CD1c-positive myeloid dendritic cell (primary cell): ENCODE data around the gene ZBTB37.
"Not testable (repeated sequence)": the region's sequence is repeated elsewhere in the genome, so short reads cannot be mapped to it uniquely, and the experiment has no call there.

Source experiments
- DNase-seq: peaks from one replicate; pipeline ENCODE4 v3.0.0-alpha.2; 2016; ENCODE audit errors: extremely low spot score

Gene ZBTB37, protein sequence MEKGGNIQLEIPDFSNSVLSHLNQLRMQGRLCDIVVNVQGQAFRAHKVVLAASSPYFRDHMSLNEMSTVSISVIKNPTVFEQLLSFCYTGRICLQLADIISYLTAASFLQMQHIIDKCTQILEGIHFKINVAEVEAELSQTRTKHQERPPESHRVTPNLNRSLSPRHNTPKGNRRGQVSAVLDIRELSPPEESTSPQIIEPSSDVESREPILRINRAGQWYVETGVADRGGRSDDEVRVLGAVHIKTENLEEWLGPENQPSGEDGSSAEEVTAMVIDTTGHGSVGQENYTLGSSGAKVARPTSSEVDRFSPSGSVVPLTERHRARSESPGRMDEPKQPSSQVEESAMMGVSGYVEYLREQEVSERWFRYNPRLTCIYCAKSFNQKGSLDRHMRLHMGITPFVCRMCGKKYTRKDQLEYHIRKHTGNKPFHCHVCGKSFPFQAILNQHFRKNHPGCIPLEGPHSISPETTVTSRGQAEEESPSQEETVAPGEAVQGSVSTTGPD

DNA sequence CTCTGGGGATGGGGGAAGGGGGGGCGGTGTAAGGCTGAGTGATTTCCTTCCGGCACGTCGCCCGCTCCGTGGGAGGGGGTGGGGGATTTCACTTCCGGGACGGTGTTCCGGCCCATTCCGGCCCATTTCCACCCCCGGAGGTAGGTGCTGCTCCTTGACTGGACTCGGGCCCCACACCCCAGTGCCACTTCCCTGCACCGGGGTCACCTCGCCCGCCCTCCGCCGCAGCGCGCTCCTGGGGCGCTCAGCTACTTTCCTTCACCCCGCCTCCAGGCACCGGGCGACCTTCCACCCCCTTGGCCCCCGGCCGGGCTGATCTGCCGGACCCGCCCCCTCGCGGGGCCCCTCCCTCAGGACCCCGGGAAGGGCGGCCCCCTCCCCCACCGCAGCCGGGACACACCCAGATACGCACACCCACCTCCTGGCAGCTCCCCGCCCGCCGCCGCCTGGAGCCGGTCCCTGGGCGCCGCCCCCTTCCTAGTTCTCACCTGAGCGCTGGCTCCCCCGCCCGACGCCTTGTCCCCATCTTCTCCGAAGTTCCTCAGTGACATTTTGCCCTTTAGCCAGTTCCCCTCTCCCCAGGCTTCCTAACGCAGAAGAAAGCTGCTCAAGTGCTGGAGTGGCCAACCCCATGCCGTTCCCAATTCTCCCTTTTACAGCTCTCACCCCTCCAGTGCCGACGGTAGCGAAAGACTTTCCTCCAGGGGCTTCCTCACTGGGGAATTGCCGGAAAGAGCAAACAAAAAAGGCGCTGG, at the start of gene ZBTB37:
Gene ZBTB37, plus strand, starts transcription at position 115 of the 755 bp plus-strand sequence. CDS start 1,846 bp downstream, outside the sequence.
- DNase-seq = peak; percentile 73

DNA sequence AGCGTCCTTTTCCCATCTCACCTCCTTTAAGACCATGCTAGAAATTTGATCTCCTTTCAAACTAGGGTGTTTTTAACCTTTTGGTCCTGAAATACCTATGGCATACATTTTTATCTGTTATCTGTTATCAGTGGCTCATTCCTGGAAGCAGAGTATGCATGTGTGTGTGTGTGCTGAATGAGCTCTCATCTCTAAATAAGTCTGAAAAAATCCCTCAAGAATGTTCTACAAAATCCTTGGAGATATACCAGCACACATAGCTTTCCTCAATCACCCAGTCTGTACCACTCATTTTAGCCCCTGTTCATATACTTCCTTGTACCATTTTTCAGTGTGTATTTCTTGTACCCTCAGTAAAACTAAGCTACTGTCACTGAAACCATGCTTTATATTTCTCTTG, 49.7 kb upstream of the ZBTB37 start:
- no peak for DNase-seq

DNA sequence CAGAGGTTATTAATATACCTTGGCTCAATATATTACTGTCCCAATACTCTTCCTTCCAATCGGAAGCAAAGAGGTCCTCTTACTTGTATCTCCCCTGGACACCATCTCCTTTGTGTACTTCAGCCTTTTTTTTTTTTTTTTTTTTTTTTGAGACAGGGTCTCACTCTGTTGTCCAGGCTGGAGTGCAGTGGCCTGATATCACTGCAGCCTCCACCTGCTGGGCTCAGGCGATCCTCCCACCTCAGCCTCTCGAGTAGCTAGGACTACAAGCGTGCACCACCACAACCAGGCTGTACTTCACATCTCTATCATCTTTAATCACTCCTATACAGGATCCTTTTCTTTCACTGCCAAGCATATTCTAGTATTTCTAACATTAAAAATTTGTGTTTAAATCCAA, 46.5 kb upstream of the ZBTB37 start:
- no peak for DNase-seq

DNA sequence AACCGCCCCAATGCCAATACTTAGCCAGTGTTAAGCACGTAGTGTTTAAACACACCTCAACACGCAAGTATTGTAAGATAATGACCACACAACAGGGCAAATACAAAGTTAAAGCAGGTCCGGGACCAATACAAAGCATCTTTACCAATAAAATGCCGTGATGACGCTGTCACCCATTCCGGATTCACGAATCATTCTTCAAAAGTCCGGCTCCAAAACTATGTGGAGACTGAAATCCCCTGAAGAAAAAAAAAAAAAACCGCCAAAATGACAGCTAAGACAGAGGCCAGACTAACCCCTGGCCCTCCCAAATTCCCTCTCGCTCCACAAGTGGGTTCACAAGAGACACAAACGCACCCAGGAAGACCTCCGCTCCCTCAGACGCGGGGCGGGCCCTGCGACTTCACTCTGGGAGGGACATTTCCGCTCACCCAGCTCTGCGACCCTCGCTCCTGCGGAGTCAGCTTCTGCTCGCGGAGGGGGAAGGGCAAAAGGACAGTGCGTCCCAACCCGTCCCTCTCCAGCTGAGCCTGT, 44.3 kb upstream of the ZBTB37 start:
- DNase-seq = no peak

DNA sequence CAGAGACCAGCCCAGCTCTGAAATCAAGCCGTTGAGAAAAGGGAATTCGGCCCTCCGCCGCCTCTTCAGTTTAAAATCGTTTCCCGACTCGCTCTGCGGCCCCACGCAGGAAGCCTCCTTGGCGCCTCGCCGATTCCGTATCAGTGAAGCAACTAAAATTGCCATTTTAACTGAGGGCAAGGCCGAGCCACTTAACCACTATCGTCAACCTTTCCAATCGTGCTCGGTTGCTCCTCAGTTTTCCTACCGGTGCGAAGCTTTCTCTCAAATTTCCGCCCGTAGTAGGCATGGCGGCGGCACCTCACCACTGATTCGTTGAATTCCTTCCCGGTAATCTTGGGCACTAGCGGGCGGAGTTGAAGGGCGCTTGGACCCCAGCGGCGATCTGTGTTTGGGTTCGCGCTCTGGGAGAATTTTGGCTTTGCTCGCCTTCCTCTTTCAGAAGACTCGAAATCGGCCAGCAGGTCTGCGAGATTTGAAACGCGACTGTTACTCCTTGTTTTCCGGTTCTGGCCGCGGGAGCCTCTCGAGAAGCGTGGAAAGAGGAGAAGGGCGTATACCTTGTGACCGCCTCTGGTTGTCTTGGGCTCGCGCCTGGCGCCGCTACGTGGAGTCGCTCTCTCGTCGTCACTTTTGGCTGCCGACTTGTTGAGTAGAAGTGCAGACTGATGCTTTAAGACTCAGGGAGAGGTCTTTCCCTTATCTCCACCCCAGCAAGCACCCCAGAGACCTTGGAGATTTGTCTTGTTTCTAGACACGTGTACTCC, 43.7 kb upstream of the ZBTB37 start, which contains the start of the genes CENPL and DARS2:
Gene CENPL, minus strand, starts transcription at position 569 of the 767 bp plus-strand sequence. CDS start 13,584 bp downstream, outside the sequence.
Gene DARS2, plus strand, starts transcription at position 359 of the 767 bp plus-strand sequence. CDS start 557 bp downstream, outside the sequence.
- peak; percentile 98 for DNase-seq

DNA sequence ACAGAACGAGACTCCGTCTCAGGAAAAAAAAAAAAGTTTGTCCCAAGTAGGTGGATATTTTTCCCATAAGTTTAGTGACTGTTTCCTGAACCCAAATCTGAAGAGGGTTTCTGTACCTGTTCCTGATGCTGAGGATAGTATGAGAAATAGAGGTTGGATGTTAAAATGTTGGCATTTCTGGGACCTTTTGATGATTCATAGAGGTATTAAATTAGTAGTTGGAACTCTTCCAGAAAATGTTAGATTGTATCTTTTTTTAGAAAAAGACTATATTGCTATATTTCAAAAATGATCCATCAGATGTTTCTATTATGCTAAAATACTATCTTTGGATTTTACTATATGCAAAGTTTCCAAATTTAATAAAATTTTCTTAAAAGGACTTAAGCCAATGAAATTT, 40.6 kb upstream of the ZBTB37 start:
- no peak for DNase-seq

DNA sequence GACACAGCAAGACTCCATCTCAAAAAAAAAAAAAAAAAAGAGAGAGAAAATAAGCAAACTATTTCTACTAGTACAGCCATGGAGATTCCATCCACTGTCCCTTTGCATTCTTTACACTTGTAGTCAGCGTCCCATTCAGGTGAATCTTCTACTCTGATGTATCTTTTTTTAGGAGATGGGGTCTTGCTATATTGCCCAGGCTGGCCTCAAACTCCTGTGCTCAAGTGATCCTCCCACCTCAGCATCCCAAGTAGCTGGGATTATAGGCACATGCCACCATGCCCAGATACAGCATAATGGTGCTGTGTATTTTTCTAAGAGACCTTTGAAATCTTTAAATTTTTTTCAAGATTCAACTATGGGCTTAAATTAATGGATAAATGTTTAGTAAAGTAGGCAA, 35.4 kb upstream of the ZBTB37 start:
- no peak for DNase-seq

DNA sequence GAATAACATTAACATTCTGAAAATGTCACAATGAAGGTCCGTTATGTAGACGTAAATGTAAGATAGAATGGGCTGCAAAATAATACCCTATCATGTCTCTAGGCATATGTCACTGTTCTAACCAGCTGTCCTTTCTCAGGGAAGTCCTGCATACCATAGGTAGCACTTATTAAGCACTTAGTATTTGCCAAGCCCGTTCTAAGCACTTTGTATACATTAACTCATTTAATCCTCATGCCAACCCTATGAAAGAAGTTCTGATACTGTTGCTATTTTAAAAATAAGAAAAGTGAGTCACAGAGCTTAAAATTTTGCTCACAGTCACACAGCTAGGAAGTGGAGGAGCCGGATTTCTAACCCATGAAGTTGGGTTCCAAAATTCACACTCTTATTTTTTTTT, 16.1 kb upstream of the ZBTB37 start:
- DNase-seq = no peak

DNA sequence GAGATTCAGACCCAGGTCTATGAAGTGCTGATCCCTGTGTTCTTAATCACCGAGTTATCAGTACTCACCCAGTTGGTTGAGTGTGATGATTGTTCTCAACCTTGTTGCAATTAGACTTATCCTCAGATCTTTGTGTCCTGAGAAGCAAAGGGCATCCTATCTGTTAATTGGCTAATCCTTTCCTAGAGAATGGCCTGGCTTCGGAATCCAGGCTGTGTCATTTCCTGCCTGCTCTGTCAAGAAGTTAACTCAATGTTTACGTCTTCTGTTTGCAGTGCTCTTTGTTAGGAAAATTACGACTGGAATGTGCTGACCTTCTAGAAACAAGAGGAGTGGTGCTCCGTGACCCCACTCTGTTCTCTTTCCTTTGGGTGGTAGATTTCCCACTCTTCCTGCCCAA, 15.1 kb upstream of the ZBTB37 start:
- no peak for DNase-seq

DNA sequence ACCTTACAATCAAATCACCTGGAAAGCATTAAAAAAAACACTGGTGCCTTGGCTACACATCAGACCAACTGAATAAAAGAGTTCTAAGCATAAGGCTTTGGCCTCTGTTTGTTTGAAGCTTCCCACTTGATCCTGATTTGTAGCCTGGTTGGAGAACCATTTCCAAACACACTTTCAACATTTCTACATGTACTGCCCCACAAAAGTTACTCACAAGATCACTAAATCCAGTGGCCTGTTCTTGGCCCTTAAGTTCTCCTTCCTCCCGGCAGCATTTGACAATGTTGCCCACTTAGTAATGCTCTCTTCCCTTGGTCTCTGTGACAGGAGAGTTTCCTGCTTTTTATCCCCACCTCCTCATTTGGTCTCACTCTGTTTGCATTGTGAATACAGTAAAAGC, 12.2 kb upstream of the ZBTB37 start:
- DNase-seq = no peak

DNA sequence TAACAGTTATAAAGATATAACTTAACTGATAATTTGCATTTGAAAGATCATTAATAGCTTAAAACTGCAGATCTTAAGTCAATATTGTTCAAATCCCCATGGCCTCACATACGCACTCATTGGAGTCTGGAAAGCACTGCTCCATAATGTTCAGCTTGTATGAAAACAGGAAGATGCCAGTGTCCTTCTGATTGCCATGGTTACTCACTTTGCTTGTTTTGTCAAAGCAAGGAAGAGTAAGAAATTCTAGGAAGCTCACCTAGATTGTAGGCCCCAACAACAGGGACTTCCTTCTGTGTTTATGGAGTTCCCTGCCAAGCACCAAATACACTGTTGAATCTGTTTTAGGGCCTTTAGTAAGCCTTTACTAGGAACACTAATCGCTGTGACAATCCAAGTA, 11.3 kb upstream of the ZBTB37 start:
- peak; percentile 6 for DNase-seq

DNA sequence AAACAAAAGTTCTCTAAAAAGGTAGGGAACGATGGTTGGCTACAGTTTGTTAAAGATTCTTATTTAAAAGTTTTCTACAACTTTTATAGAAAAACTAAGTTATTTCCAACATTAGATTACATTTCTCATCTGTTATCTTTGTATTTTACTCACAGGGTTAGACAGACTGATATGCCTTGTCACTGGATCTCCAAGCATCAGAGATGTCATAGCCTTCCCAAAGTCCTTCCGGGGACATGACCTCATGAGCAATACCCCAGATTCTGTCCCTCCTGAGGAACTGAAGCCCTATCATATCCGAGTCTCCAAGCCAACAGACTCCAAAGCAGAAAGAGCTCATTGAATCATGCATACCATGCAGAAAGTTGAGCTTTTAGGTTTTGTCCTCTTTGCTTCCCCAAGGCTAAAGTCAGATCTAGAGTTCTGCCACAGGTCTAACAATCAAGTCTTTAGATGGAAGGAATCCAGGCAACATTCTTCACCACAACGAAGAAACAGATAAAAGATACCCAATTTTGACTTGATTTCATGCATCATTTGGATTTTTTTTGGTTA, 10.7 kb upstream of the ZBTB37 start:
- DNase-seq = no peak

DNA sequence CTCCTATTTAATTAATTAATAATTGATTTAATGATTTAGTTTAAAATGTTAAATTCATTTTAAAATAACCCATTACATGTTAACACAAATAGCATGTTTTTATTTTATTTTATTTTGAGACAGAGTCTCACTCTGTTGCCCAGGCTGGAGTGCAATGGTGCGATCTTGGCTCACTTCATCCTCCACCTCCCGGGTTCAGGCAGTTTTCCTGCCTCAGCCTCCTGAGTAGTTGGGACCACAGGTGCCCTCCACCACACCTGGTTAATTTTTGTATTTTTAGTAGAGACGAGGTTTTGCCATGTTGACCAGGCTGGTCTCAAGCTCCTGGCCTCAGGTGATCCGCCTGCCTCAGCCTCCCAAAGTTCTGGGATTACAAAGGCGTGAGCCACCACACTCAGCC, 8.6 kb upstream of the ZBTB37 start:
- DNase-seq = not testable (repeated sequence)

DNA sequence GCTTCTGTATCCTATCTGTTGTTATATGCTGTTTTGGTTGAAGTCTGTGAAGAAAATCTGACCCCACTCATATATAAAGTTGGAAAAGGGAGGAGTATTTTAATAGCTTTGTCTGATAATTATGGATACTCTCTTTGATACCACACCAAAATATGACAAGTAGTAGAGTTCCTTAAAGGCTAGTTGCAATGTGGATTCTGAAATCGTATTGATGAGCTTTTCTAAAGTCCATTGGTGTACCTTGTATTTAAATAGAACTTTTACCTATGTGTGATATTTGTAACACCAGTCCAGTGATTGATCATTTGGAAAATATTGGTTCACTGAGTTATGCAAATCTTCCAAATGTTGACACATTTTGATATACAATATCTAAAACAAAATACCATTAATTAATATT, 8.1 kb upstream of the ZBTB37 start:
- no peak for DNase-seq

DNA sequence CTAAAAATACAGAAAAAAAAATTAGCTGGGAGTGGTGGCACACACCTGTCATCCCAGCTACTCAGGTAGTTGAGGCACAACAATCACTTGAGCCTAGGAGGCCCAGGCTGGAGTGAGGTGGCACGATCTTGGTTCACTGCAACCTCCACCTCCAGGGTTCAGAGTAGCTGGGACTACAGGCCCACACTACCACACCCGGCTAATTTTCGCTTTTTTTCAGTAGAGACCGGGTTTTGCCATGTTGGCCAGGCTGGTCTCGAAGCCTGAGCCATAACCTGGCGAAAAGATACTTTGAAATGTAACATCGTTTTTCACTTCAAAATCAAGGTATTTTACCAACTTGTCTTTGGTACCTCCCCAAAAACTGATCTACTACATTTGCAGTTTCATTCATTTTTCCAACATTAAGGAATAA, 6.4 kb upstream of the ZBTB37 start:
- DNase-seq = no peak

DNA sequence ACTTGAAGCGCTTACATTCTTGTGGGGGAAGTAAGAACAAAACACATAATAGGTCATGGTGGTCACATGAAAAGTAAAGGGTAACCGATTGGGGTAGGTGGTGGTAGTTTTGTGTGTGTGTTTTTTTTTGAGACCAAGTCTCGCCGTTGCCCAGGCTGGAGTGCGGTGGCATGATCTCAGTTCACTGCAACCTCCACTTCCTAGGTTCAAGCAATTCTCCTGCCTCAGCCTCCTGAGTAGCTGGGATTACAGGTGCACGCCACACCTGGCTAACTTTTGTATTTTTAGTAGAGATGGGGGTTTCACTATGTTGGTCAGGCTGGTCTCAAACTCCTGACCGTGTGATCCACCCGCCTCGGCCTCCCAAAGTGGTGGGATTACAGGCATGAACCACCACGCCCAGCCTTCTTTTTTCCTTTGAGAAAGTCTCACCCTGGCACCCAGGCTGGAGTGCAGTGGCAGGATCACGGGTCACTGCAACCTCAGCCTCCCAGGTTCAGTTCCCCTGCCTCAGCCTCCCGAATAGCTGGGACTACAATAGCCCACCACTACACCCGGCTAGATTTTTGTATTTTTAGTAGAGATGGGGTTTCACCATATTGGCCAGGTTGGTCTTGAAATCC, 5.9 kb upstream of the ZBTB37 start:
- not testable (repeated sequence) for DNase-seq

DNA sequence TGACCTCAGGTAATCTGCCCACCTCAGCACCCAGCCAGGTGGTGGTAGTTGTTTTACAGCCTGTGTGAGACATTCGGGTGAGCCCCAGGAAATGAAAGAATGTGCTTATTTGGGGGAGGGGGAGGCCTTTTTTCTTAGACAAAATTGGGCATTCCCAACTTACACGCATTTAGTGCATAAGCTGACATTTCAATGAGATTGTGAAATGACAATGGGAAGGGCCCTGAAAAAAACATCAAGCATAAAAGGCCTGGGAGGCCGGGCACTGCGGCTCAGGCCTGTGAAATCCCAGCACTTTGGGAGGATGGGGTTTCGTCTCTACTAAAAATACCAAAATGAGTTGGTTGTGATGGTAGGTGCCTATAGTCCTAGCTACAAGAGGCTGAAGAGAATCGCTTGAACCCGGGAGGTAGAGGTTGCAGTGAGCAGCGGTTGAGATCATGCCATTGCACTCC, 5.4 kb upstream of the ZBTB37 start:
- DNase-seq = no peak

DNA sequence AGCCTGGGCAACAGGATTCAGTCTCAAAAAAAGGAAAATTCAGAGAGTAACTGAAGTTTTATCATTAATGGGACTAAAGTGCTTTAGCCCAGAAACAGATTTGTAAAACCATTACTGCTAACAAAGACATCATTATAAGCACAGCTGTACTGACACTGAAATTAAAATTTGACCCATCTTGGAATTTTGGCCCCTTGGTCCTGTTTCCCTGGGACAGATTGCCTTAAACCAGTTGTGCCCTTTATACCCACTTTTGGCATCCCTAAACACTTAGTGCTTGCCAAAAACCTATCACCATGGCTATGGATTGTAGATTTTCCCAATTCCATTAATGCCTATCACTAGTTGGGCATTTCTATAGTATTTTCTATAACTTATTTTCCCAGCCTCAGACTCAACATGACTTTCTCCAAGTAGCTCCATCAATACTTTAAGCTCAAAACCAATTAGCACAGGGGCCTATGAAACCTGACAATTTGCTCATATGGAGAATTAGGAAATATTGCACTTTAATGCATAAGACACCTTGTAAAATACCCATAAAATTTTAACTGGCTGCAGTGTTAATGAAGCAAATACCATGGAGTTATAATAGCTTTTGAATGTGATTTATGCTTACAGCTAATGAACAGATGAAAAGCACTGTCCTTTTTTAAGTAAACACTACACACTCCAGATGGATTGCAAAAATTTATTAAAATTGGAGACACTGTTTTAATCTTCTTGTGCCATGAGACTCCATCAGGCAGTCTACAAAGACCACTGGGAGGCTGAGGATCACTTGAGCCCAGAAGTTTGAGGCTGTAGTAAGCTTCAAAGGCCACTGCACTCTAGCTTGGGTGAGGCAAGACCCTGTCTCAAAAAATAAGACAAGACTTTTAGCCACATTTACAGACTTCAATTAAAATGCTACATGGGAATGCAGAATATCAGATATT, 4.7 kb upstream of the ZBTB37 start:
- no peak for DNase-seq

DNA sequence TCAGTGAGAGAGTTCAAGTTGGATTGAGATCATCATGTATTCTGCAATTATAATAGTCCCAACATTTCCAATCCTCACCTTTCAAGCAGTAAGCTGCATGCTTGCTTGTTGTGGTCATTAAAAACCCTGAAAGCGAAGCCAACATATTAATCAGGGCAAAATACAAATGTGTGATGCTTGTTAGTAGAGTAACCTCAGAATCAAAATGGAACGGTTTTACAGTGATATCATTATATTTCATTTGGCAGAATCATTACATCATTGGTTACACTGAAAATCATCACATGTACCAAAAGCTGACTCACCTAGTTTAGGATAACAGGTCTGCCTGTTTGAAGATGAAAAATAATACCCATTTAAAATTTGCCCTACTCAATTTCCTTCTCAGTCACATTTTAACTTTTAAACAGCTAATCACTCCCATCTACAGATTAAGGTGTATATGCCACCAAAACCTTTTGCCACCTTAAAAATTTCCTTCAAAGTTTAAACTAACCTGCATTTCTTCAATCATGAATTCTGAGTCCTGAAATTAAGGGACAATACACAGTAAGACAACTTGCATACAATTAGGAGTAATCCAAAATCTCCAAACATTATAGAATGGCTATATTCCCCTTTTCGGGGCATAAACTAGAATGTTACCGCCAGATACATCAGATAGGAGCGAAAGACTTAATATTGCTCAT, 3.9 kb upstream of the ZBTB37 start:
- DNase-seq = no peak
